Esophagus muscularis mucosa (tissue), 3 donors: Measurements from ENCODE around the gene AKAP6.

Experiments used
- POLR2AphosphoS5 ChIP-seq, 2 donors: sonication (generic); formaldehyde crosslinking; IDR thresholded peaks; one replicate each; pipeline ENCODE4 v1.6.1; 2017; ENCODE audit warnings: antibody characterized with exemption in 2 of 2
- TF ChIP-seq, protein P1 (sequence below), 3 experiments: fragments of 200-600 bp in 2 of 3; fragments of 450-650 bp in 1 of 3; sonication (generic) in 2 of 3; IDR thresholded peaks; one replicate each; pipeline ENCODE4 v1.5.1; 2017 to 2019; ENCODE audit warnings: antibody characterized with exemption in 3 of 3, mild to moderate bottlenecking in 2 of 3, moderate library complexity in 1 of 3

DNA sequence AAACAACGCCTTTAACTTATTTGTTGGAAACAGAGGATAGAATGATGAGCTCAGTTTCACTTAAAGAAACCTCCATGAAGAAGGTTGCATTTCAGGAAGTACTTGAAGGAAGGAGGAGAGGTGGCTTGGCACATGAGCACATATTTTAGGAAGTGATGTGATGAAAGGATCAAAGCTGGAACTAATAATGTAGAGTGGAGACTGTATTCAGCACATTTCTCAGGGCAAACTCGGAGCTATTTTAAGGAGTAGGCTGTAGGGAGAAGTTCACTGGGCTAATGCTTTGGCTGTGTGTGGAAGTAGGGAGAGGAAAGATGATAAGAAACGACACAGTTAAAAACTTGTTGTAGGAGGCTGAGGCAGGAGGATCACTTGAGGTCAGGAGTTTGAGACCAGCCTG is 272.8 kb downstream of the AKAP6 start:
- TF ChIP-seq, protein P1, sequence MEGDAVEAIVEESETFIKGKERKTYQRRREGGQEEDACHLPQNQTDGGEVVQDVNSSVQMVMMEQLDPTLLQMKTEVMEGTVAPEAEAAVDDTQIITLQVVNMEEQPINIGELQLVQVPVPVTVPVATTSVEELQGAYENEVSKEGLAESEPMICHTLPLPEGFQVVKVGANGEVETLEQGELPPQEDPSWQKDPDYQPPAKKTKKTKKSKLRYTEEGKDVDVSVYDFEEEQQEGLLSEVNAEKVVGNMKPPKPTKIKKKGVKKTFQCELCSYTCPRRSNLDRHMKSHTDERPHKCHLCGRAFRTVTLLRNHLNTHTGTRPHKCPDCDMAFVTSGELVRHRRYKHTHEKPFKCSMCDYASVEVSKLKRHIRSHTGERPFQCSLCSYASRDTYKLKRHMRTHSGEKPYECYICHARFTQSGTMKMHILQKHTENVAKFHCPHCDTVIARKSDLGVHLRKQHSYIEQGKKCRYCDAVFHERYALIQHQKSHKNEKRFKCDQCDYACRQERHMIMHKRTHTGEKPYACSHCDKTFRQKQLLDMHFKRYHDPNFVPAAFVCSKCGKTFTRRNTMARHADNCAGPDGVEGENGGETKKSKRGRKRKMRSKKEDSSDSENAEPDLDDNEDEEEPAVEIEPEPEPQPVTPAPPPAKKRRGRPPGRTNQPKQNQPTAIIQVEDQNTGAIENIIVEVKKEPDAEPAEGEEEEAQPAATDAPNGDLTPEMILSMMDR (IDR thresholded peaks at IDR 0.05), result no peak
- TF ChIP-seq POLR2AphosphoS5 (IDR thresholded peaks at IDR 0.05), result no peak
